Umbilical cord (tissue), 2 donors: ENCODE results near the gene TXLNB. TPM values are rescaled to one million over a fixed set of nuclear protein-coding genes. Genes with fewer than 3 reads are reported as not detected.

Source experiments
- DNase-seq: peaks from one replicate; pipeline ENCODE4 v3.0.0-alpha.2; 2015; ENCODE audit warnings: low spot score
- total RNA-seq: library from RNA; depleted of rRNA; stranded (reverse); fragments of >200 nt; gene quantifications from one replicate; pipeline ENCODE4 v1.2.3, GENCODE V29; 2014; ENCODE audit warnings: low replicate concordance; ENCODE audit not compliant: insufficient read depth

The TXLNB gene
- total RNA-seq, 1 donor from 2014 or later, result 3.9 TPM

GRCh38 chr6:139271056-139271455 lies 20.7 kb downstream of the TXLNB start:
- DNase-seq, result no peak

GRCh38 chr6:139270249-139270648 lies 21.5 kb downstream of the TXLNB start:
- DNase-seq, result no peak

DNA sequence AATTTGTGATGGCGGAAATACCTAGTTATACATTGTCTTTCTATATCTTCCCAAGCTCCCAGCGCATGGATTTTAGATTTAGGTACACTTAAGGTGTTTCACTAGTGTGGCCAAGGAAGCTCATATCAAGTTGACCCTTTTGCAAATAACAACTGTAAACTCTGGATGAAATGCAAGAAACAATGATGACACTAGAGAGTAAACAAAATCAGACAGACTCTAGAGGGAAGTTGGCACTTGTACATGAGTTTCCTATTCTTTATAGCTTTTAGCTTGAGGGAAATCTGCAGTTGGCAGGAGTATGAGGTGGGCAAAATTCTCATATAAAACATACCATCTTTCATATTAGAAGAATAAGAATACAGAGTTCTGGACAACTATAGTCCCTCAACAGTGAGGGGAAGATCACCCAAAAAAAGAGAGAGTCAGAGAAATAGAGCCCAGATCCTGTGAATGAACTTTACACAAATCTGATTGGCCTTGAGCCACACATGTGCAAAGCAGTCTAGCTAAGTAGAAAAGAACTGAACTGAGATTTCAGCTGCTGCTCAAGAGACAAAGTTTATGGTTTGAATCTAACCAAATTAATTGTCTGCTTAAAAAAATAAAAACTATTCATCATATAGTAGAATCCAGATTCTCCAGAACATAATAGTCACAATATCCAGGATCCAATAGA lies 26.1 kb downstream of the TXLNB start:
- DNase-seq, result no peak

DNA sequence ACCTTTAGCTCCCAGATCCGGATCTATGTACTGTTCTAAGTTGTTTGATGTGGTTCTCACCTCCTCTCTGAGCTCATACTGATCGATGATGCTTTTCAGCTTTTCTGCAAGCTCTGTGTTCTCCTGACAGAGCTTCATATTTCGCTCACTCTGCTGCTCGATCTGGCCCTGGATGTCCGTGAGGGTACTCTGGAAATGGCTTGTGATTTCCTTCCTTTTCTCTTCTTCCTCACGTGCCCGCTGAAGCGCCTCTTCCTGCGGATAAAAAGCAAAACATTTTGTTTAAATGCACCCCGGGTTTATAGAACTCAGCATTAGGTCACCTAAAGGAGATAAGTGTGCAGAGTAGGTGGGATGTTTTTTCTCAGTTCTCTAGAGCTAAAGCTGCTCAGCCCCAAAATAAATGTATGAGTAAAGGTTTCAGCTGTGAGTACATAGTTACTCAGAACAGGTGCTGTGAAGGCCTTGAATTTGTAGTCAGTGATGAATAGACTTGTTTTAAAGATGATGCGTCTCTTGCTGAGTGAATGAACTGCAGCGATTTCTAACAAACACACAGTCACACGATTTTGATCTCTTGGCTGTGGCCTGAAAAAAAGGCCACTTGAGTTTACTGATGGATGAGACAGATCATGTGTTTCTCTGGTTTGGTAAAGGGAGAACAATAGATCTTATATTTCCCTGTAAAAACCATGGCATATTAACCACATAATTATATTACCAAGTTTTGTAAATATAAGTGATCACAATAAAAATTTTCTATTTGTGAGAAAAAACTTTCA lies 29.1 kb downstream of the TXLNB start:
- no peak for DNase-seq

DNA sequence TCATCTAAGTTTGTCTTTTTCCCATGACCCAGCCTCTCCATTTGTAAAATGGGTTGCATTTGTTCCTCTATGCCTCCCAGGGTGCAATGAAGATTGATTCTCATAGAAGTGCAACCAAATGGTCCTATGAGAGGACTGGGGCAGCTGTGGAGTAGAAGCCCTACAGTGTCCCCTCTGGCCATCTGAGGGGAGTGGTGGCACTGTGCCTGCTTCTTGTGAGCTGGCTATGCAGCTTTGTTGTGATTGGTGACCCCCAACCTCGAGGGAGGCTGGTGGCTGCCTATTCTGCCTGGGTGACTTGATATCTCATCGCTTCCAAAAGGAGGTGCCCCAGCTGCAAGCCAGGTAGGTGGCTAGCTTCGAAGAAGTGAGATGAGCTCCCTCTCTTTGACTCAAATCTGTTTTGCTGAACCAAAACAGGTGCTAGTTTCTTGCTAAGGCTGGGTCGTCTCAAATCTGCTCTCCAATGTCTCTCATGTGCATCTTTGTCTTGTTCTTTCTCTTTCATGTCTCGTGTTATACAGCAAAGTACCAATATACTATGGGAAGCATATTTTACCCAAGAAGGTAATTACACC lies 33.9 kb downstream of the TXLNB start:
- DNase-seq, result no peak

- DNase-seq, result no peak
Observed at GRCh38 chr6:139257291-139257690, 34.5 kb downstream of the TXLNB start.

DNA sequence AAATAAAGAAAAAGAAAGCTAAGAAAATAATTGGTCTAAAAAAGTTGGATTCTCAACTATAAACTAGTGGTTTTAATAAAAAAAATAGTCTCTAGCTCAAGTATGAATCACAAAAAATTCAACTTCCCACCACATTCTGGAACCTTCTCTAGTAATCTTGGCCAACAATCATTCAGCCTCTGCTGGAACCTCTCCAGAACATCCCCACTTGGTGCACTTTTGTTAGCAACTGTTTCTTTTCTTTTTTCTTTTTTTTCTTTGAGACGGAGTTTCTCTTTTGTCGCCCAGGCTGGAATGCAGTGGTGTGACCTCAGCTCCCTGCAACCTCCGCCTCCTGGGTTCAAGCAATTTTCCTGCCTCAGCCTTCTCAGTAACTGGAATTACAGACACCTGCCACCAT lies 35.7 kb downstream of the TXLNB start:
- DNase-seq, result no peak

DNA sequence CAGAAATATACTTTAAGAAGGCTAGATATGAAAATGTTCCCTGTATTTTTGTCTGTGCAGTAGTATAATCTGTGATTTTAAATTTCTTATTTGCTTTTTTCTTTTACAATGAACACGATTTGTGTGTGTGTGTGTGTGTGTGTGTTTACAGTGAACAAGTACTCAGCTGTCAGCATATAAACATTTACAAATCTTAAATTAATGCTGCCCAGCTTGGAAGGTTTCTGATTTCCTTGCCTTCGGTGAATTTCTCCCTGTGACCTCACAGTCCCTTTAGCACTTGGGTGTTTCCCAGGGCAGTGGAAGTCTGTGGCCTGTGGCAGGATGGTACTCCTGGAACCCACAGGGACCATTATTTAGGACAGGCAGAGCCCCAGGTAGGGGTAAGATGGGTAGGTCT lies 37.6 kb downstream of the TXLNB start:
- DNase-seq, result no peak

- no peak for DNase-seq
Observed at GRCh38 chr6:139253656-139254055, 38.1 kb downstream of the TXLNB start.

DNA sequence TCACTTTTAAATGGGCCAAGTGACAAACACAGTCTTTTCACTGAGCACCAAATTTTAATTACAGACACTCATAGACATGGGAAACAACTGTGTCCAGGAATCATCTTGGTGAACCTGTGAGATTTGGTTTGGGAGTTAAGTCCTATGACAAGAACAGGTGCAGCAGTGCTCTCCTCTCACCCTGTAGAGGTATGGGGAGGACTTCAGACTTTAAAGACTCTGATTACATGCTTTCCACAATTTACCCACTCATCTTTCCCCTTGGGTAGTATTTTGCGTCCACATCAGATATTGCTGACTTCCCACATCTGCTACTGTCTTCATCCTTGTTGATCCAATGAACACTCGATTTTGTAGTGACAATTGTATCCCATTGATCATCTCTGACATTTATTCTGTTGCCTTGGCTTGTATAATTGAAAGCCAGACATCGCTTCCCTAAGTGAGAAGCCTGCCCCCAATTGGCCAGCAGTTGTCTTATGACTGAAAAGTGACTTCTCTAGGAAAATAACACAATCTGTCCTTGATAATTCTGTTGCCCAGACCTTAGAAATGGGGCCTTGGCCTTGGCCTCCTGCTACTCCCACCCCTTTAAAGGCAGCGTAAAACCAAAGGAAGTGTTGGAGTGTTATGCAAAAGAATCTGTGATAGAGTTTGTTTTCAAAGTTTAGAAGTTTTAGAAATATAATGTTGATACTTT lies 40.0 kb downstream of the TXLNB start:
- DNase-seq, result no peak

DNA sequence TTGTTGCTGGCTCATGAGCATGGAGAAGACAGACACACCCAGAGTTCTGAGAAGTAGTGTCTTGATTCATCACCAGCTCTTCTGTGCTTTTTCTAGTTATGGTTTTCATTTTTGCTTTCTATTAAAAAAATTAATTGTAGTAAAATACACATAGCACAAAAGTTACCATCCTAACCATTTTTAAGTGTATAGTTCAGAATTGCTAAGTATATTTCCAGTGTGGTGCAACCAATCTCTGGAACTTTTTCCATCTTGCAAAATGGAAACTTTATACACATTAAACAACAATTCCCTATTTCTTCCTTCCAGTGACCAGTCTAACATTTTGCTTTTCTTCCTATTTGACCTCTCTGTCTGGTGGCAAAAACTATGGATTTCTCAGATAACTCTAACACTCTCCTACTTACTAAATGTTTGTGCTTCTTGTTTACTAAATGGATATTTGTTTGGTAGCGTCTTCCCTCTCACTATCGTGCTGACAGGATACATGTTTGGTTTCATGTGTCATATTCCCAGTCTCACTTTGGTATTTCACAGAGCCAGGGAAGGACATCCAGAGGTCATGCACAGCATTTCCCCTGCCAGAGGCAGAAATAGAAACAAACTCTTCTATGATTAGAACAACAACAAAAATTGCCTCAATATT lies 40.6 kb downstream of the TXLNB start:
- no peak for DNase-seq

DNA sequence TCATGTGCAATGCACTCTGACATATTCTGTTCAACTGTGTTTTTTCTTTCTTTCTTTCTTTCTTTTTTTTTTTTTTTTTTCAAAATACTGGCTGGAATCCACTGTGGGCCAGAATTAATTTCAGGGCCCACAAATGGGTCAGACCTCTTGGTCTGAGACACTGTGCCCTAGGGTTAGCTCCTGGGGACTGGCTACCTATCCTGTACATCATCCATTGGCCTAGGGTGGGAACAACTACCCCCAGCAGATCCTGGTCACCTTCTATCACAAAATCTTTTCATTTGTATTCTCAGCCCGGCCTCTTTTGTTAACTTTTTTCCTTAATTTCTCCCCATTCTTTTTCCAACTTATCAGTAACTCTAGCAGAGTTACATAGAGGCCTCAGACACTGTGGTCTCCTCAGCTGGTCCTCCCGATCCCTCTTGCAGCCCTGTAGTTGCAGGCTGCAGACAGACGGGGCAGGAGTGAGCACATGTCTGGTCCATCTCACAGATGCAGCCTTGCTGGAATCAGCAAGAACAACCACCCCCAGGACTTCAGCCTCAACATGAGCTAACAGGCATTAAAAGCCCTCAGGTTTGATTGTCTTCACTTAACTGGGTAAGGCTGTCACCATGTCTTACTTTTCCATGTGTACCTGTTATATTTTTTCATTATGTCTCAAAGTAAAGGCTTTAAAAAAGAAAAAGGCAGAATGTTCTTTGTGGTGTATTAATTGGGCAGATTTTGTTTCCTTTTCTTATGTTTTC lies 41.3 kb downstream of the TXLNB start:
- peak; percentile 42 for DNase-seq

DNA sequence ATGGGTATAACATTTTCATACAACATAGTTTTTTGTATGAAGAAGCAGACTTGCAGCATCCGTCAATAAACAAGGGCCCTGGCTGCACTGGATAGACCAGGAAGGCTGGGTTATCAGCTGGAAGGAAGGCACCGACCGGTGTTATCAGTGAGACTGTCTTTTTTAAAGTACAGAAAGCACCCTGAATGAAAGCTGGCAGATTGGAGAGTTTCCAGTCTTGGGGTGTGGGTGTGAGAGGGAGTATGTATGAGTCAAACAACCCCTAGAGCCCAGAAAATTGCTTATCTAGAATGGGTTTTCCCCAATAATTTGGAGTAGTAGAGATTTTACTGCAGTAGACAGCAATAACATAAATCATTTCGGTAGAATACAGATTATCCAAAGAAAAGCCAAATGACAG lies 42.4 kb downstream of the TXLNB start:
- peak; percentile 31 for DNase-seq

DNA sequence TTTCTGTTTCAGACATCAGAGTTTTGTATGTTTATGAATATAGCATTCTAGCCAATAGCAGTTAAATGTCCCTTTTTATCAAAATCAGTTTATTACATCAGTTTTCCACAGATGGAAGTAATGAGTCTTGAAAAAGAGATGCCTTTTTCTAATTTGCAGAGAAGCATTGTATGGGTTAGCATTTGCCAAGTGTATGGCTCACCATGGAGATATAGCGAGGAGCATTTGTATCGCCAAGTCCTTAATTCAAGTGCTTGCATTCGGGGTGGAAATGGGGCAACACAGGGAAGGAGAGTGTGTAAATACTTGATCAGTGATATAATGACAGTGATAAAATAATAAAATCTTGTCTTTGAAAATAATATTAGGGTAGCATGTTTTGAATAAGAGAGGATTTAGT lies 42.9 kb downstream of the TXLNB start:
- no peak for DNase-seq

- no peak for DNase-seq
Observed at GRCh38 chr6:139247618-139248017, 44.2 kb downstream of the TXLNB start.

- peak; percentile 35 for DNase-seq
Observed at GRCh38 chr6:139243536-139243935, 48.3 kb downstream of the TXLNB start.

DNA sequence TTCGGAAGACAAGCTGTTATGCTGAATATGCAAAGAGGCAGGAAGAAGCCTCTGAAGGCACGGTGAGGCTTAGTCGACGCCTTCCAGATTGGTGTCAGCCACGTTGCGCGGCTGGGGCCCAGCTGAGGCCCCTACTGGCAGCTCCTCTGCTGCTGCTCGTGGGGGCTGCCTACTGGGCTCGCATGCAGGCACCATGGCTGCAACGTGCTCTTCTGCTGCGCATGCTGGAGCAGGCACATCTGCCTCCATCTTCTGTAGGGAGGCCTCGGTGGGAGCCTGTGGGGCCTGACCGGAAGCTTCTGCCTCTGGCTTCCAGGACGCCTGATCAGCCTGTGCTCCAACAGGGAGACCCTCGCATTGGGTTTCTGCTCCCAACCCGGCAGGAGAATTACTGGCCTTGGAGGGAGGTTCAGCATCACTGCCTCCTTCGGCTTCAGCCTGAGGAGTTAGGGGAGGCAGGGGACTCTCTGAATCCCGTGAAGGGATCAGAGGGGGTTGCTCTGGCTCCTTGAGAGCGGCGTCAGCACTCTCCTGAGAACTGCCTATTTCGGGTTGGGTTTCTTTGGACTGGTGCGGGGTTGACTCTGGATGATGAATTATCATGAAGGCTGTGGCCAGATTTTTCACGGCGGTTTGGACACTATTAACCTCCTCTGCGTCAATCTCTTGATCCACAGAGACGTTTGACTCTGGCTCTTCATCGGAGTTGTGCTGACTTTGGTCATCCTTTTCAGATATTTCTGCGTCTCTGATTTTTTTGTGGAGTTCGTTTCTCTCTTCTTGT lies 49.1 kb downstream of the TXLNB start:
- DNase-seq, result no peak

- DNase-seq, result peak; percentile 90
Observed at GRCh38 chr6:139240161-139241010, 51.4 kb downstream of the TXLNB start.

DNA sequence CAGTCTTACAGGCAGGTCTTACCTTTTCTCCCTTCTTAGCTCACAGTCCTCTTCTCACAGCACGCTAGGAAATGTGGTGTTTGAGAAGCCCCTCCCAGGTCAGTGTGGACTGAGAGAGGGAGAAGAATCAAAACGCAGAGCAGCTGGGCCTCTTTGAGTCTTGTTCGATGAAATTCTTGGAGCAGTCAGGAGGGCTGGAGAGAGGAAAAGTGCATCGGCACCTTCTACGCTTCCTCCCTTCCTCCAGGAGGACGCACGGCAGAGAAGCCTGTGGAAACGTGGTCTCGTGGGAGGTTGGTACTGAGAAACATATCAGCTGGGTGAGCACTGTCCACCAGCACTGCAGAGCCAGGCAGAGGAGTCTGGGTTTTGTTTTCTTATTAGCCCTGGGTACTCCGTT lies 52.7 kb downstream of the TXLNB start:
- DNase-seq, result peak; percentile 41
